Neuron (in vitro differentiated cells): ENCODE results near the gene NHLRC4.
"Not testable (repeated sequence)": the region's sequence is repeated elsewhere in the genome, so short reads cannot be mapped to it uniquely, and the experiment has no call there.

Experiments used
- H2AFZ ChIP-seq: one replicate; pipeline ENCODE4 v1.6.1; 2013; ENCODE audit warnings: low read depth, mild to moderate bottlenecking, inconsistent platforms, low read length, moderate library complexity
- H3K27me3 ChIP-seq: one replicate; pipeline ENCODE4 v1.6.1; 2013; ENCODE audit warnings: low read length; ENCODE audit not compliant: insufficient read depth
- H3K36me3 ChIP-seq: one replicate; pipeline ENCODE4 v1.6.1; 2013; ENCODE audit warnings: low read length; ENCODE audit not compliant: insufficient read depth
- H3K4me1 ChIP-seq: one replicate; pipeline ENCODE4 v1.6.1; 2013; ENCODE audit warnings: low read length; ENCODE audit not compliant: insufficient read depth
- H3K4me3 ChIP-seq: 2 replicates; pipeline ENCODE4 v1.5.1; 2013; ENCODE audit warnings: mild to moderate bottlenecking, low read length, moderate library complexity
- H3K9me3 ChIP-seq: one replicate; pipeline ENCODE4 v1.6.1; 2013; ENCODE audit warnings: low read length

NHLRC4 gene

DNA sequence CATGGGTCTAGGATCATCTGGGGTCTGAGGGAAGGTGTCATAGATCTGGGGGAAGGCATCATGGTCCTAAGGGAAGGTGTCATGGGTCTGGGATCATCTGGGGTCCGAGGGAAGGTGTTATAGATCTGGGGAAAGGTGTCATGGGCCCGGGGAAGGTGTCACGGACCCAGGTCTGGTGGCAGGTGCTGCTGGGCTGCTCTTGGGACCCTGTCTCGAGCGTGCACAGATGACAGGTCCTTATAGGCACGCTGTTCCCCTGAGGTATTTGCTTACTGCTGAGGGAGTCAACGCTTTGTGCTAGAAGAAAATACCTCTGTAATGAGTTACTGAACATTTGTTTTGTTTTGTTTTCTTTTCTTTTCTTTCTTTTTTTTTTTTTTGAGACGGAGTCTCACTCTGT is 24.4 kb downstream of the NHLRC4 start:
- no peaks in the 10 kb centered on the region for H3K9me3 ChIP-seq
- H3K27me3 ChIP-seq: no peaks in the 10 kb centered on the region
- H3K4me1 ChIP-seq: peaks cover 24% of the 10 kb centered on the region
- no peak overlapping the region for H2AFZ ChIP-seq
- peak overlapping the region; percentile 63 for H3K4me3 ChIP-seq
- H3K36me3 ChIP-seq: peaks cover 9% of the 10 kb centered on the region

GRCh38 chr16:591892-592517 is 25.2 kb downstream of the NHLRC4 start:
- H3K9me3 ChIP-seq: no peaks in the 10 kb centered on the region
- no peak overlapping the region for H3K4me3 ChIP-seq
- H3K27me3 ChIP-seq: no peaks in the 10 kb centered on the region
- H3K4me1 ChIP-seq: peaks cover 24% of the 10 kb centered on the region
- peaks cover 9% of the 10 kb centered on the region for H3K36me3 ChIP-seq
- H2AFZ ChIP-seq: no peak overlapping the region

GRCh38 chr16:592518-593306 is 25.9 kb downstream of the NHLRC4 start:
- no peak overlapping the region for H3K4me3 ChIP-seq
- H2AFZ ChIP-seq: no peak overlapping the region
- H3K27me3 ChIP-seq: no peaks in the 10 kb centered on the region
- no peaks in the 10 kb centered on the region for H3K9me3 ChIP-seq
- peaks cover 20% of the 10 kb centered on the region for H3K4me1 ChIP-seq
- peaks cover 9% of the 10 kb centered on the region for H3K36me3 ChIP-seq

- Histone ChIP-seq H3K27me3 (no peaks in the 10 kb centered on the region), H3K36me3 (peaks cover 9% of the 10 kb centered on the region), H2AFZ (no peak overlapping the region), H3K9me3 (no peaks in the 10 kb centered on the region), H3K4me3 (no peak overlapping the region), H3K4me1 (peaks cover 13% of the 10 kb centered on the region)
Observed at GRCh38 chr16:593406-593805, 26.6 kb downstream of the NHLRC4 start.

DNA sequence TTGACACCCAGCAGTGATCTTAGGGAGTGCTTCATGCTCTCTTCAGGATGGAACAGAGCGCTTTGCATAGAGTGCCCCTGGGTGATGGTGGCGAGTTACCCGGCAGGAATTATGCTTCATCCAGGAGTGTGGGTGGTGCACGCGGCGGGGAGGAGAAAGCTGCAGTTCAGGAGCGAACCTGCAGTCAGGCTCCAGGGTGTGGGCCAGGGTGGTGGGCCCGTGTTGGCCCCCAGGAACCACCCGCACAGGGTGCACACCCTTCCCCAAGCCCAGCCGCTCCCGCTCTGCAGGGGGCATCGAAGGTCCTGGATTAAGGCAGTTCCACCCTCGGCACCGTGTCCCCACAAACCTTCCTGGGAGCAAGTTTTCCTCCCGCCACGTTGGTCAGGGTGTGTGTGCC is 27.0 kb downstream of the NHLRC4 start:
- no peak overlapping the region for H3K4me3 ChIP-seq
- no peaks in the 10 kb centered on the region for H3K27me3 ChIP-seq
- H3K36me3 ChIP-seq: peaks cover 11% of the 10 kb centered on the region
- H2AFZ ChIP-seq: no peak overlapping the region
- H3K4me1 ChIP-seq: peaks cover 12% of the 10 kb centered on the region
- H3K9me3 ChIP-seq: no peaks in the 10 kb centered on the region

GRCh38 chr16:595094-595528 is 28.3 kb downstream of the NHLRC4 start:
- peaks cover 12% of the 10 kb centered on the region for H3K4me1 ChIP-seq
- peaks cover 16% of the 10 kb centered on the region for H3K36me3 ChIP-seq
- H3K4me3 ChIP-seq: no peak overlapping the region
- no peaks in the 10 kb centered on the region for H3K9me3 ChIP-seq
- H3K27me3 ChIP-seq: no peaks in the 10 kb centered on the region
- H2AFZ ChIP-seq: no peak overlapping the region

GRCh38 chr16:595942-596735 is 29.3 kb downstream of the NHLRC4 start:
- Histone ChIP-seq H3K36me3 (peaks cover 17% of the 10 kb centered on the region), H3K4me3 (no peak overlapping the region), H3K9me3 (no peaks in the 10 kb centered on the region), H3K27me3 (no peaks in the 10 kb centered on the region), H2AFZ (no peak overlapping the region), H3K4me1 (peaks cover 7% of the 10 kb centered on the region)

GRCh38 chr16:596736-597060 is 29.9 kb downstream of the NHLRC4 start:
- Histone ChIP-seq H3K36me3 (peaks cover 17% of the 10 kb centered on the region), H3K4me3 (no peak overlapping the region), H3K9me3 (no peaks in the 10 kb centered on the region), H3K4me1 (peaks cover 5% of the 10 kb centered on the region), H3K27me3 (no peaks in the 10 kb centered on the region), H2AFZ (no peak overlapping the region)

- peaks cover 16% of the 10 kb centered on the region for H3K36me3 ChIP-seq
- not testable (repeated sequence) for H3K4me3 ChIP-seq, H2AFZ ChIP-seq, H3K9me3 ChIP-seq, H3K27me3 ChIP-seq, H3K4me1 ChIP-seq
Observed at GRCh38 chr16:597655-598054, 30.9 kb downstream of the NHLRC4 start.

GRCh38 chr16:598823-599739 is 32.3 kb downstream of the NHLRC4 start:
- peaks cover 2% of the 10 kb centered on the region for H3K4me1 ChIP-seq
- no peak overlapping the region for H3K4me3 ChIP-seq
- no peaks in the 10 kb centered on the region for H3K9me3 ChIP-seq
- no peaks in the 10 kb centered on the region for H3K27me3 ChIP-seq
- H2AFZ ChIP-seq: no peak overlapping the region
- H3K36me3 ChIP-seq: peaks cover 12% of the 10 kb centered on the region

- H3K9me3 ChIP-seq: peaks cover 10% of the 10 kb centered on the region
- no peak overlapping the region for H3K4me3 ChIP-seq
- H3K36me3 ChIP-seq: peaks cover 11% of the 10 kb centered on the region
- no peaks in the 10 kb centered on the region for H3K27me3 ChIP-seq
- peaks cover 2% of the 10 kb centered on the region for H3K4me1 ChIP-seq
- no peak overlapping the region for H2AFZ ChIP-seq
Observed at GRCh38 chr16:600781-601180, 34.0 kb downstream of the NHLRC4 start.

DNA sequence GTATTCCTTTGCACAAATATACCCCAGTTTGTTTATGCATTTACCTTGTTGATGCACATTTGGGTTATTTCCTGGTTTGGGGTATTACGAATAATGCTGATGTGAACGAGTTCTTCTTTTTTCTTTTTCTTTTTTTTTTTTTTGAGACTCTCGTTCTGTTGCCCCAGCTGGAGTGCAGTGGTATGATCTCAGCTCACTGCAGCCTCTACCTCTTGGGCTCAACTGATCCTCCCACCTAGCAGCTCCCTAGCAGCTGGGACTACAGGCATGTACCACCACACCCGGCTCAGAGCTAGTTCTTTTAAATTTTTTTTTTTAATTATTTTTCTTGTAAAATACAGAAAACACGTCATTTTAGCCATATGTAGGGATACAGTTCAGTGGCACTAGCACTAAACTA is 37.1 kb downstream of the NHLRC4 start:
- H2AFZ ChIP-seq: no peak overlapping the region
- no peaks in the 10 kb centered on the region for H3K27me3 ChIP-seq

More for the DNA sequence above, 37.1 kb downstream of the NHLRC4 start:
- no peak overlapping the region for H3K4me3 ChIP-seq
- H3K36me3 ChIP-seq: peaks cover 7% of the 10 kb centered on the region
- H3K4me1 ChIP-seq: peaks cover 2% of the 10 kb centered on the region
- peaks cover 17% of the 10 kb centered on the region for H3K9me3 ChIP-seq
